ENCODE results near the gene CHN2.

CHN2 gene

DNA sequence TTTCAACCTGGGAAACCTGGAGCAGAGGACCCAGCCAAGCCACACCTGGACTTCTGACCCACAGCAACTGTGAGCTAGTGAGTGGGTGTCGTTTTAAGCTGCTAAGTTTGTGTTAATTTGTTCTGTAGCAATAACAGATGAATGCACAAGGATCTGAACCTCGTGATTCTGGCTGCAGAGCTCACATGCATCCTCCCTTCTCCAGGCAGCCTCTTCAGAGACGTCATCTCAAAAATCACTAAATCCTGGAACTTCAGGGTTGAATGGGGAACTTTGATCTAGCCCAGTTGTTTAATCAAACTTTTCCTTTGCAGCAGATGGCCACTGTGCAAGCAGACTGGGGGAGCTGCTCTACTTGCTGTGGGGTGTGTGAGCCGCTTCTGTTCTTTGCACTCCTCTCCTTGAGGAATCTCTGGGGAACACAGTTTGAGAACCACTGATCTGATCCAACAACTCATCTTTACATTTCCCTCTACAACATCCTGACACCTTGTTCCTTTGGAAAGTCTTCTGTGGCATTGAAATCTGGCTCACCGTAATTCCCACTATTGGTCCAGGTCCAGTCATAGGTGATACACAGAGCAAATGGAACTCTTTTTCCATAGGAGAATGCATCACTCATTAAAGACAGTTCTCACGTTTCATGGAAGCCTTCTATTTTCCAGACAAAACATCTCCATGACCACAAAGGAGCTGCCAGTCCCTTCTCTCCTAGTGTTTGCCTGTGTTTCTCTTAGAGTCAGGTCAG, 90.3 kb downstream of the CHN2 start:
- DNase-seq (ENCODE audit: low read depth, low spot score) = no peak

DNA sequence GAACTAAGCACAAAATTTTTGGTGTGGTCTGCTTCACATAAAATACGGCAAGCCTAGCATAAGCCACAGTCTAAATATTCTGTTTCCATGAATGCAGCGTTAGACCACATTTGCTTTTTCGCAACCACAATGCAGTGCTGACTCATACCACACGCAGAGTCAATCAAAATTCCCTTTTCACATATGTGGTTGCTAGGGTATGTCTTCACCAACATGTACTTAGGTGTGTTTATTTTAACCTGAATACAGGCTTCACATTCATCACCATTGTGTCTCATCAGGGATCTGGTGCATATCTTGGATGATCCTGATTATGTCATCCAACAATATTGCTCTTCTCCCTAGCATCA, 90.8 kb downstream of the CHN2 start:
- no peak for DNase-seq (ENCODE audit: low read depth, low spot score)

DNA sequence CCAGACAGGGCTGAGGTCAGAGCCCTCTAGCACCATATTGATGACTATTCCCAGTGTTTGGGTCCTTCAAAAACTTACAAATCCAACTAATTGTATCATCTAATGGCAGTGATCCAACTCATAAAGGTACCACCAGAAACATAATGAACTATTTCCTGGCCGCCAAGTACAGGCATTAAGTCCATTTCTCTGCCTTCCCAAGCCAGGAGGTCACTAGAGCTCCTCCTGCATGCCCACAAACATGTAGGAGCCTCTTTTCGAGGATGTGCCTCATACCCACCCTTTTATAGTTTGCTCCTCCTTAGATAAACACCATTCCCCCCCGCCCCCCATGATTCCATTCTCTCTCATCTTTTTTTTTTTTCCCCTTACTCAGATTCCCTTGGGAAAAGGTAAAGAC, 91.3 kb downstream of the CHN2 start:
- DNase-seq (ENCODE audit: low read depth, low spot score) = no peak

DNA sequence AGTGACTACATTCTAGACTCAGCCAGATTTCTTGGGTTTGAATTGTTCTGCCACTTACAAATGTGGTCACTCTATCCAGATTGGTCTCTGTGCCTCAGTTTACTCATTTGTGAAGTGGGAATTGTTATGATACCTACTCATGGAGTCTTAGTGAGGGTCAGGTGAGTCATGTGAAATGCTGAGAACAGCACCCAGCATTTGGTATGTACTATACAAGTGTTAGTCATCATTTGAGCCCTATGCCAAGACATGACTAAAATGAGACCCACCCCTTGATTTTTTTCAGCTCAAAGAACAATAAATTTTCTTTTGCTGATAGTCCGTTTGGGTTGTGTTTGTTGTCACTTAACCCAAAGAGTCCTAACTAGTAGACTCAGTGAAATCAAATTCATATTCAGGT, 92.8 kb downstream of the CHN2 start:
- no peak for DNase-seq (ENCODE audit: low read depth, low spot score)

DNA sequence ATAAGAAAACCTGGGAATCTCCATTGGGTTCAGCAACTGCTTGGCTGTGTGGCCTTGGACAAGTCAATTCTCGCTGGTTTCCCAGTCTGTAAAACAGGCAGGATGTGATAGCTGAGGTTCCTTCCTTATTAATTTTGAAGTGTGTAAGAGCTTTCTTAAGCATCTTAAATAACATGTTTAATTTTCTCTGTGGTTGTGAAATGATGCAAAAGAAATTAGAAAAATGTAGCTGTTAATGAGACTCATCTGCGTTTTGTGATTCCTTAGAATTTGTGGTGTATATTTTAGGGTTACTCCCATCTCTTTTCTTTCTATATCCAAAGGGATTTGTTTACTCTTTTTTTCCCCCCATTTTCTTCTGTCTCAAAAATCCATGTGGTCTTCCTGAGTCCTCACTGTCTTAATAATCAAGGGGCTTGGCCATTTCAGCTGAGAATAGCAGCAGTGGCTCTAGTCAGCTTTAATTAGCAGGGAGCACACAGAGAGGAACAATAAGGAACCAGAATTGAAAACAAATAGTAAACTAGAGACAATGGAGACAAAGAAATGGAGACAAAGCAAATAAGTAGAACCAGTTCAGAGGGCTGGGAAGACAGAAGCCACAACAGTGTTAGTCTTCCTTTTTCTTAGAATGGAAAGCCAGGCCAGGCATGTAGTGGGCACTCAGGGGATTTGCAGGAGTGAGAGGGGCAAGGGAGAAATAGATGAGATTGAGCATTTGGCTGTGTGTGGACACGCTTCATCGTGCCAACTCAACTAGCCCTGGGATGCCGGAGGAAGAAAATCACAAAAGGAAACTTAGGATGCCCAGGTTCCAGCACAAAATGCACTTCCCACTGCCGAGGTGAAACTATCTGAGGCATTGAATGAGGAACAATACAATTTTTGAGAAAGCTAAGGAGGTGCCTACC, 93.9 kb downstream of the CHN2 start:
- DNase-seq (ENCODE audit: low read depth, low spot score) = no peak

DNA sequence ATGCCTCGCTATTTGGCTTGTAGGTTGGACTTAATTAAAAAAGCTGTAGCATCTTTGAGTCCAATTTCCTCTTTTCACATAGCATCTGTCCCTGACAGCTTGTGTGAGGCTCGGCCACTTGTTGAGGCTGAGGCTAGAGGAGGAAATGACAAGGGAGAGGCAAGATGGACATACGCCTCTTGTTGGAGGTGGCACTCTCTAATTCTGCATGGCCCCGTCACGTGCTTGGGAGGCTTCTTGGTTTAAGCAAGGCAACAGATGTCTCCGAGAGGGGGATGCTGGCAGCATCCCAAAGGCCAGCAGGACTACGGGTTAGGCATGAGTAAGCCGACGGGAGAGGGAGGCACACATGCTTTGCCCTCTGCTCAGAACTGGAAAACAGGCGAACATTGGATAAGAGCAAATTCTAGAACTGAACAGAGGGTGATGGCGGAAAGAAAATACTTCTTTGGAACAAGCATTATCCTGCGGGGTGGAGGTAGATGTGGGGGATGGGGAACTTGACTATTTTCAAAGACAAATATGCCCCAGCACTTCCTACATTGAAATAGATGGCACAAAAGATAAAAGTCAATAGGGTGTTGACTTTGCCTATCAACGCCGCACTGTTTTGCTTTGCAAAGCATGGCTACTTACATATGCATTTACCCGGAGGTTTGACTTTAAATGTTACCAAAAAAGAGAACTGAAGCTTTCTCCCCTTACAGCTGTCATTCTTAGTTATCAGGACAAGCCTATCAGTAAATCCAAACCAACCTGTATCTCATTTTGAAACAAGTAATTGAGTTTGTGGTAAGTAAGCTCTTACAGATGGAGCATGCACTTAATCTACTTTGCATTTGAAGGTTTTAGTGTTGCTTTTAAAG, 94.8 kb downstream of the CHN2 start:
- no peak for DNase-seq (ENCODE audit: low read depth, low spot score)

DNA sequence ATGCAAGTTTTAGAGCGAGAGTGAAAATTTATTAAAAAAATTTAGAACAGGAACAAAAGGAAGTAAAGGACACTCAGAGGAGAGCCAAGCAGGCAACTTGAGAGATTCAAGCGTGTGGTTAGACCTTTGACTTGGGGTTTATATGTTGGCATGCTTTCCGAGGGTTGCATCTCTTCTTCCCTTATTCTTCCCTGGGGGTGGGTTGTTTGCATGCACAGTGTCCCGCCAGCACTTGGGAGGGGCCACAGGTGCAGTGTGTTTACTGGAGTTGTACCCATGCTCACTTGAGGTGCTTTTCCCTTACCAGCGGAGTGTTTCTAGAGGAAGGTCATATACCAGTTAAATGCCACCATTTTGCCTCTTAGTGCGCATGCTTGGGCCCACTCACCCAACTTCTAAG, 96.3 kb downstream of the CHN2 start:
- DNase-seq (ENCODE audit: low read depth, low spot score) = no peak

DNA sequence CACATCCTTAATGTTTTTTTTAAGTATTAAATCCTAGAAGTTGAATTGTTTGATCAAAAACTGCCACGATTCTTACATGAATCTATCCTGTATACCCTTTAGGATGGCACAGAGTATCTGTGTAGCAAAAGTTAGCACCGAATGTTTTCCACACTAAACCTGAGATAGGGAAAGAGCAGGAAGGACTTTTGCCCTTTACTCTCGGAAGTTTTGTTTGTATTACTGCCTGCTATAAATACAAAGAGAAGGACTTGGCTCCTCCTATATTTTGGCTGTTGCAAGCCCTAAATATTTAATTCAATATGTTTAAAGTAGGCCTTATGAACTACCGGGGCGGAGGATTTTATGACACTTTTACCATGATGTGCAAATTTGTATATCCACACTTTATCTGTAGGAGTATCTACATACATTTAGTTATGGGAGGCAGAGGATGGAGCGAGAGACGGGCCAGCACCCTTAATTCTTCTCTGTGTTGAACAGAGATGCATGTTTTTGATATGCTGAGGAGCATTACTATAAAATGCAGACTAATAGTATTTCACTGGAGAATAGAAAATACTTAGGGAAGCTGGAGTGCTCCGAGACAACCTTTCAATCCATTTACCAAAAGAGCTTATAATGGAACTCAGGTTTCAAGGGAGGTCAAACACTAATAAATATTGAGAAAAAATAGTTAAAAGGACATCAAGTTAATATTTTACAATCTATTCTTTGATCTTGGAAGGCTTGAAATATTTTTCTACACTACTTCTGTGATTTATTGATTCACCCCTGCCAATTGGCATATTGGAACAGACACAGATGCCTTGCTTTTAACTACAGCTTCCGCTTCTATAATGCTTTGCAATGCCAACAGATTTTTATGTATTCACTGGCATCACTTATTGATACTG, 97.4 kb downstream of the CHN2 start:
- no peak for DNase-seq (ENCODE audit: low read depth, low spot score)

DNA sequence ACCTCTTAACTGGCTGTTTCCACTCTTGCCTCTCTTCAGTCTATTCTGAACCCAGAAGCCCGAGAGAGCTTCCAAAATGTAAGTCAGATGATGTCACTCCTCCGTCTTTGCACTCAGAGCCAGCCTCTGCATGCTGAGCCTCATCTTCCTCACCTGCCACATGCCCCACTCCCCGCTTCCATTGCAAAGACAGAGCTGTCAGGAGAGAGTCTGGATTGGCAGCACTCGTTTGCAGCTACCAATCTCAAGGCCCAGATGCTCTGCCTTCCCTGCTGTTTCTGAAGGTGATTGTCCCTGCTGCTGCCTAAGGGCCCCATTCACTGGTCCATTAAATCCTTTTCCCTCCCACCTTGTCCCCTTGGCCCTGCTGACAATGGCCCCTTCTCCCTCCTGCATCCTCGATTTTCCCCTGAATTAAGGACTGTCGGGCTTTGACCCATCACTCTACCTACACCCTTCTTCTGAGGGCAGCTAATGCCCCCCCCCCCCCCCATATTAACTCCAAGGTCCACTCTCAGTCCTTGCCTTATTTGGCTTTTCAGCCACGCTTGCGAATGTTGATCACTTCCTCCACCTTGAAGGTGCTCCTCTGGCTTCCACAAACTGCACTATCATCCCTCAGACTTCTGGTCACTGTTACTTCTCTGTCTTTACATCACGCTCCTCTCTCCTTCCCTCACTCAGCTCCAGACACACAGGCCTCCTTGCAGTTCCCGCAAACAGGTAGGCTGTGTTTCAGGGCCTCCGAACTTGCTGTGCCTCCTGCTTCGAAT, 98.5 kb downstream of the CHN2 start:
- DNase-seq (ENCODE audit: low read depth, low spot score) = no peak

DNA sequence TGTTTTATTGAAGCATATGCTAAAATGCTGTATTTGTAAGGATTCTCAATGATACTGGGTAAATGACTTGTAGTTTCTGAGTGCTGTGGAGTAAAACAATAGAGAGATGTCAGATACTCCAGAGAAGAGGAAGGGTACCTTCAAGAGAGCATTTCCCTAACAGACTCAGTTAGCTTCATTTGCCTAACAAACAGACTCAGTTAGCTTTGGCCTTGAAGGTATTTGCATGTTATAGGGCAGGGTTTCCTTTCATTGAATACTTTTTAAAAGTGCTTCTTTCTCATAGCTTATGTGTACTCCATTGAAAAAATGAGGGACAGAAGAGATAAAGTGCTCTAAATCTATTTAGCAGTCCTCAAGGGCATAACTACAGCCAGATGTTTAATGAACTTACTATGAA, 101.8 kb downstream of the CHN2 start:
- no peak for DNase-seq (ENCODE audit: low read depth, low spot score)

DNA sequence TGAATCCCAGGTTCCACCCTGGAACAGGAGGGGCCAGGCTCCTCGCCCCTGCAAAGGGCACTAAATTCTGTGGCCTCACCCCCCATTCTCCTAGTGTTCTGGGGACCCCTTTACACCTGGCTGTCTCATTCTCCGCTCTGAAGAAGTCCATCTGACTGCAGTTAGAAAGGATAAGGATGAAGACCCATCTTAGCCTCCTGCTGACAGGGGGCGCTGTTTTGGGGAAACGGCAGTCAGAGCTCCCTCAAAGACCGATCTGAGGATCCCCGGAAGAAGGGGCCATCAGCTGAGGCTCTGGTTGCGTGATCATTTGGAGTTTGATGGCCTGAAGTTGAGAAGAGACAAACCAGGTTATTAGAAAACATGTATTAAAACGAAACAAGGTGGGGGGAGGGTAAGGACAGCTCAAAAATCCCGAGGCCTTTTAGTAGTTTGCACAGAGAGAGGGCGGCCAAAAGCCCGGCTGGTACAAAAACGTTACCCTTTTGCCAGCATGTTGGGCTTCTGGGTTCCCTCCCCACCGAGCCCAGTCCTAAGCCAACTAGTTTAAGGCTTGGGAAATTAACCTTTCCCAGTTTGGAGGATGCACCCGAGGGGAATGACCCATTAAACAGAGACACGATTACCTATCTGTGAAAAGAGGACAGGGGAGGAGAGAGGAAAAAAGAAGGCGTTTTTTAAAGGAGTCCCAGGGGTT, 102.8 kb downstream of the CHN2 start:
- DNase-seq (ENCODE audit: low read depth, low spot score) = no peak

DNA sequence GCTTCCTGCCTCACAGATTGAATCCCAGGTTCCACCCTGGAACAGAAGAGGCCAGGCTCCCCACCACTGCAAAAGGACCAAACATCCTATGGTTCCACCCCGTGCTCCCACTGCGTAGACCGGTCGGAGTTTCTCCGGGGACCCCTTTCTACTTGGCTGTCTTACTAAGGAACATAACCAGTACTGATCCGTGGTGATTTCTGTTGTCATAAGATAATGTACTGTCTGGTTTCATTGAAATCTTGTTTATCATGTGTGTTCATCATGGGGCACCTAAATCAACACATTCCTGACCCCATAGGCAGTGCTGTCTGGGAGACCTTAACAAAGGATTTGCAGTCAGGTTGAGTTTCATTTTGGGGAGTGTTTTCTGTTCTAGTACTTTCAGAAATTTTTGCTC, 104.5 kb downstream of the CHN2 start:
- no peak for DNase-seq (ENCODE audit: low read depth, low spot score)

DNA sequence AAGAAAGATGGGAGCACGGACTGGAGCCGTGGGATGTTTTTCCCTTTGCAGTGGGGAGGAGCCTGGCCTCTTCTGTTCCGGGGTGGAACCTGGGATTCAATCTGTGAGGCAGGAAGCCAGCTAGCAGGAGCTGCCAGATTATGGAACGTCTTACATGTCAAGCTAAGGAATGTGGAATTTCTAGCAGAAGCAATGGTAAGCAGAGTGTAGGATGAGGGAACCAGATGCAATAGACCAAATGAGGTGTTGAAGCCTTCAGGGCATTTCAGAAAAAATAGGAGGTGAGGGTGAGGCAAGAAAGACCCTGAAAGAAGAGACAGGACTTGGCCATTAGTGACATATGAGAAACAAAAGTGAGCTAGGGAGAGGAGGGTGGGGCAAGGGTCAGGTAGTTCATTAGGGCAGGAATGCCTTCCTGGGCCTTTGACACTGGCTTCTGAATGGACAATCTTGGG, 105.5 kb downstream of the CHN2 start:
- no peak for DNase-seq (ENCODE audit: low read depth, low spot score)

DNA sequence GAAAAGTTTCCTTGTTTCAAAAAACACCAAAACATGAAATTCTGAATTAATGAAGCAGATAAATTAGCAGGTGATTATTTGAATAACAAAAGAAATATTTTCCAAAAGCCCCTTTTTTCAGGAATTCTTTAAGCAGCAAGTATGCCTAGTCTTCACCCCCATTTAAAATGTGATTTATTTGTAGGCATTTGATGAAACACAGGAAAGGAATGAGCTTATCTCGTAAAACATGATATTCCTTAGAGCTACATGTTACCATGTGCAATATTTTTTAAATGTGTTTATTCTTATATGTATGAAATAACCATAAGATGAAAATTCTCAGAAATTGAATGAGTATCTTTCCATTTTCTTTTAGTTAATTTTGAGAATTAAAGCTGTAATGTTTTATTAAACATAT, 106.1 kb downstream of the CHN2 start:
- no peak for DNase-seq (ENCODE audit: low read depth, low spot score)

DNA sequence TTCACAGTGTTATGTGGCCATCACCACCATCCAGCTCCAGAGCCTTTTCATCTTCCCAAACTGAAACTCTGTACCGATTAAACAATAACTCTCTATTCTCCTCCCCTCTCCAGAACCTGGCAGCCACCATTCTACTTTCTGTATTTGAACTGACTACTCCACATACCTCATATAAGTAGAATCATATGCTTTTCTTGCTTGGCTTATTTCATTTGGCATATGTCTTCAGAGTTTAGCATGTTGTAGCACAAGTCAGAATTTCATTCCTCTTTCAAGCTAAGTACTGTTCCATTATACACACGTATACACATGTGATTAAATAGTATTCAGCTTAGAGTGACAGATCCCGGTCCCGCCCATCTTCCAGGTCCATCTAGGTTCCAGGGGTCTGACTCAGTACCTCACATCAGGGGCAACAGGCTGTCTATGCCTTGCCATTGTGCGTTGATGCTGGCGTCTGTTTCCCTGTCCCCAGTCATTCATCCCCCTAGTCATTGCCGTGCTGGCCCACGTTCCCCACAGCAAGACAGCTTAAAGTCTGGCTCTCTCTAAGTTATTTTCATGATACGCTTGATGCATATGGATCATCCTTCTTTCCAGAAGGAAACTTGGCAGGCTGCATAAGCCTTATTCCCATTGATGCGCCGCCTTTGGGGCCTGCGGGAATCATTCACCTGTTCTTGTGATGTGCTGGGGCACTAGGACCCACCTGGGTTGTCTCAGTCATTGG, 108.3 kb downstream of the CHN2 start:
- DNase-seq (ENCODE audit: low read depth, low spot score) = no peak

DNA sequence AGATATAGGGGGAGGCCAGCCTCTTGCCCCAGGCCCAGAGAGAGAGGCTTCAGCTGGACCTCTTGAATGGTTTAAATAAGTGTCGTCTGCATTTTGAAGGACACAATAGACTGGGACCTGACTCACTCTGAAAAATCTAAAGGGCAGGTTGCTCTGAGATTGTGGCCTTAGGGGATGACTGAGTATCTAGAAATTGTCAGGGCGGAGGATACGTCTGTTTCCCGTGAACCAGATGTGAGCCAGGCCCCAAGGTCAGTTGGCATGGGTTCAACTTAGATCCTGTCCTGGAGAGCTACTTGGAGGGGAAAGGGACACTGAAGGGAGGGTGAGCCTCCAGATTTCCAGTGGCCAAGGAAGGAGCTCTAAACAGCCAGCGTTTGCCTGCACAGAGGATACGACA, 110.2 kb downstream of the CHN2 start:
- DNase-seq (ENCODE audit: low read depth, low spot score) = no peak

DNA sequence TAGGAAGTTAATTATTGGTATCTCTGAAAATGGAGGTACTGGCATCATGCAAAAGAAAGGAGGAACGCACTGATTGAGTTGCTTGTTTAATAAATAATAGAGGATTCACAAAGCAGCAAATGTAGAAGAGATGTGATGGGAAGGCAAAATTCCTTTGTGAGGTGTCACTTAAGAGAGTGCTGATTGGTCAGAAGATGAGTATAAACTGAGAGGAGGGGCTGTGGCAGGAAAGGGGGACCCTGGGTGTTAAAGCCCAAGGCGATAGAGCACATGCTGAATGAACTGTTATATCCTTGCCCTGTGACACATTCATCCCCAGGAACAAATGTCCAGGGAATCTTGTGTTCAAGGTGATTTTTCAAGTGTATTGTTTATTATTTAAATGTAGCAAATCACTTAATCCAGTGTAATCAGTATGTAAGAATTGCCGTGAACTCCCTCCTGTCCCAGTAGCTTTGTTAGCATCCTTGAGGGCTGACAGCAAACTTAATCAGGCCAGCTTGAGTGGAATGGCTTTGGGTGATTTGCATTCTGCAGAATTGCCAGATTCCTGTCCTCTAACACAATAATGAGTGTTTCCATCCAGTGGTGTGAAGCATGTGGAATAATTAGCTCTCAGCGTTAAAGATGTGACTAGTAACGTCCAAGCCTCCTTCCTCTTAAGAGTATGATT, 111.9 kb downstream of the CHN2 start:
- DNase-seq (ENCODE audit: low read depth, low spot score) = no peak

DNA sequence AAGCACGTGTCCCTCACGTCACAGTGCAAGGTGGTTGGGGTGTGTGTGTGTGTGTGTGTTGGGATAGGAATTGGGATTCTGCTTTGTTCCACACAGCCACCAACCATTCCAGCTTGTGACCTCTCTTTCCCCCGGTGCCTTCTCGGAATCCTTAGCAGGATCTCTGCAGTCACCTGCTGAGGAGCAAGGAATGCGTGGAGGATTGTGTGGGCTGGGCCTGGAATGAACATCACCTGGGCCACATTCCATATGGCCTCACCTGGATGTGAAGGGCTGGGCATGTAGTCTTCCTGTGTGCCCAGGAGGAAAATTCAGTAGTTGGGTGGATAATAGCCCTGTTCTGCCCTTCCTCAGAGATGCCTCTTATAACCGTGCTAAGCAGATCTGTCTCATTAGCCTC, 113.8 kb downstream of the CHN2 start:
- DNase-seq (ENCODE audit: low read depth, low spot score) = no peak
